GM12878 (cell line): ENCODE data around the gene MSH5. TPM values are rescaled to one million over a fixed set of nuclear protein-coding genes. Genes with fewer than 3 reads are reported as not detected.

Experiments
- ATAC-seq: fragments of 200-7000 bp; cut with Tn5 transposase; 3 replicates; pipeline ENCODE4 v1.9.1; 2020; ENCODE audit warnings: mild to moderate bottlenecking, moderate library complexity
- BruUV-seq: library from RNA; stranded (reverse); fragments of 400-500 nt; replicated peaks from 2 replicates; lab custom pipeline; 2021; lab: Mats Ljungman, UMichigan
- CTCF ChIA-PET: fragments of 300-600 bp; sonication (Branson Sonifier 250); formaldehyde crosslinking; extraction: SDS; loops from one replicate; lab custom pipeline; 2021; ENCODE audit warnings: inconsistent platforms; lab: Yijun Ruan, JAX
- POLR2A ChIA-PET: fragments of 350-600 bp; formaldehyde crosslinking; extraction: SDS; loops from one replicate; lab custom pipeline; 2021; ENCODE audit warnings: inconsistent platforms; lab: Charles Lee
- RAD21 ChIA-PET: fragments of 300-600 bp; sonication (Branson Sonifier 250); formaldehyde crosslinking; loops from one replicate; lab custom pipeline; 2023; ENCODE audit warnings: antibody characterized with exemption; ENCODE audit not compliant: unreplicated experiment; lab: Charles Lee
- SMC1A ChIA-PET: fragments of 300-600 bp; sonication (Branson Sonifier 250); formaldehyde crosslinking; loops from one replicate; lab custom pipeline; 2023; ENCODE audit not compliant: unreplicated experiment, uncharacterized antibody; lab: Charles Lee
- DNase-seq: peaks from one replicate; pipeline ENCODE4 v3.0.0-alpha.2; 2011; ENCODE audit warnings: low read depth, low spot score
- FAIRE-seq: peaks from 3 replicates; lab custom pipeline; 2011; peaks lifted over from hg19 to GRCh38; lab: Jason Lieb, UNC
- H2AFZ ChIP-seq: 2 replicates; pipeline ENCODE4 v1.6.0; 2011; ENCODE audit warnings: low read depth, low read length, control low read depth; ENCODE audit not compliant: control insufficient read depth
- H3K27ac ChIP-seq: 2 replicates; pipeline ENCODE4 v1.5.1; 2011; ENCODE audit warnings: control low read depth; ENCODE audit not compliant: control insufficient read depth, insufficient read depth
- H3K27me3 ChIP-seq, 2 experiments: replicated peaks in 1 of 2; 2 replicates each; pipeline versions ENCODE4 v1.6.0 to v1.6.1; 2011; ENCODE audit warnings: low read length in 1 of 2; ENCODE audit not compliant: control insufficient read depth in 2 of 2, insufficient read depth in 2 of 2
- H3K36me3 ChIP-seq, 2 experiments: 2 replicates each; pipeline ENCODE4 v1.5.1; 2011; ENCODE audit warnings: low read length in 1 of 2; ENCODE audit not compliant: control insufficient read depth in 2 of 2, insufficient read depth in 2 of 2
- H3K4me1 ChIP-seq: 2 replicates; pipeline ENCODE4 v1.6.1; 2011; ENCODE audit warnings: mild to moderate bottlenecking, low read length, moderate library complexity, mixed read lengths; ENCODE audit not compliant: control insufficient read depth, insufficient read depth
- H3K4me2 ChIP-seq: 2 replicates; pipeline ENCODE4 v1.6.0; 2011; ENCODE audit warnings: control low read depth; ENCODE audit not compliant: control insufficient read depth, insufficient read depth
- H3K4me3 ChIP-seq: fragments of 200-600 bp; sonication (generic); 2 replicates; pipeline ENCODE4 v1.5.1; 2016
- H3K79me2 ChIP-seq: 2 replicates; pipeline ENCODE4 v1.6.0; 2011; ENCODE audit warnings: low read length; ENCODE audit not compliant: control insufficient read depth, insufficient read depth
- H3K9ac ChIP-seq: 2 replicates; pipeline ENCODE4 v1.8.0; 2011; ENCODE audit warnings: low read length, control low read depth, mixed read lengths; ENCODE audit not compliant: control insufficient read depth, insufficient read depth
- H3K9me3 ChIP-seq: replicated peaks from 3 replicates; pipeline ENCODE4 v1.5.1; 2011; ENCODE audit warnings: mild to moderate bottlenecking, low read length; ENCODE audit not compliant: control insufficient read depth, insufficient read depth
- H4K20me1 ChIP-seq: 2 replicates; pipeline ENCODE4 v1.6.0; 2011; ENCODE audit not compliant: control insufficient read depth, insufficient read depth
- BACH1 ChIP-seq: fragments of 450-650 bp; IDR thresholded peaks from 2 replicates; pipeline ENCODE4 v1.6.1; 2017; ENCODE audit warnings: mild to moderate bottlenecking, borderline replicate concordance
- BMI1 ChIP-seq: fragments of 450-650 bp; IDR thresholded peaks from 2 replicates; pipeline ENCODE4 v1.6.1; 2016; ENCODE audit warnings: mild to moderate bottlenecking, moderate library complexity, borderline replicate concordance
- E2F4 ChIP-seq: IDR thresholded peaks from 2 replicates; pipeline ENCODE4 v1.6.1; 2012; ENCODE audit warnings: low read depth, low read length, improper control_type of control experiment
- MYC ChIP-seq: IDR thresholded peaks from 2 replicates; pipeline ENCODE4 v1.6.1; 2011; ENCODE audit warnings: mild to moderate bottlenecking, low read length, moderate library complexity, inconsistent platforms; ENCODE audit not compliant: insufficient read depth, insufficient replicate concordance, insufficient read length, severe bottlenecking
- NFYB ChIP-seq: IDR thresholded peaks from 2 replicates; pipeline ENCODE4 v1.6.1; 2011; ENCODE audit warnings: low read depth, mild to moderate bottlenecking, low read length, improper control_type of control experiment, moderate library complexity; ENCODE audit not compliant: insufficient read depth
- RB1 ChIP-seq: fragments of 450-650 bp; formaldehyde crosslinking; IDR thresholded peaks from 2 replicates; pipeline ENCODE4 v1.6.1; 2017; ENCODE audit warnings: mild to moderate bottlenecking, borderline replicate concordance
- SIN3A ChIP-seq: IDR thresholded peaks from 2 replicates; pipeline ENCODE4 v1.6.1; 2012; ENCODE audit warnings: low read depth, low read length, improper control_type of control experiment
- ZBTB11 ChIP-seq: fragments of 450-650 bp; formaldehyde crosslinking; IDR thresholded peaks from 2 replicates; pipeline ENCODE4 v1.5.0; 2022; ENCODE audit warnings: mild to moderate bottlenecking, missing genetic modification characterization
- ZNF622 ChIP-seq: fragments of 450-650 bp; IDR thresholded peaks from 2 replicates; pipeline ENCODE4 v1.6.1; 2017; ENCODE audit warnings: mild to moderate bottlenecking, inconsistent platforms
- ZNF687 ChIP-seq: fragments of 450-650 bp; IDR thresholded peaks from 2 replicates; pipeline ENCODE4 v1.6.1; 2017; ENCODE audit warnings: mild to moderate bottlenecking, moderate library complexity
- whole genome bisulfite sequencing: methylation state at CpG from one replicate; pipeline ENCODE4 v1.1.6; 2016; ENCODE audit warnings: low lambda C conversion rate; ENCODE audit not compliant: insufficient replicate concordance, insufficient coverage; ENCODE audit errors: missing lambda C conversion rate; 5-methylcytosine and 5-hydroxymethylcytosine counted together
- in situ Hi-C: fragments of 300-500 bp; cut with MboI; formaldehyde crosslinking; loops from 9 replicates; pipeline ENCODE4 v1.14.3; 2018; ENCODE audit warnings: mixed read lengths
- intact Hi-C: fragments of 100-400 bp; cut with micrococcal nuclease; formaldehyde crosslinking; loops from one replicate; pipeline ENCODE4 v1.14.2; 2022; ENCODE audit not compliant: unreplicated experiment
- polyA plus RNA-seq, 11 experiments: library from polyadenylated mRNA; depleted of rRNA in 4 of 11; unstranded in 6 of 11; stranded (reverse) in 5 of 11; fragments of >200 nt; fragmentation: Nextera tagmentation in 4 of 11; fragmentation: Illumina TruSeq in 1 of 11; extraction: Ambion mirVana in 4 of 11; extraction: Trizol in 1 of 11; gene quantifications; 1 replicate in 1 of 11; 2 replicates in 10 of 11; pipeline versions ENCODE4 v1.2.1 to v1.2.3, GENCODE V29; 2011 to 2016; ENCODE audit warnings: inconsistent platforms in 2 of 11, missing spikeins in 2 of 11, low read depth in 1 of 11
- total RNA-seq, 4 experiments: library from RNA; depleted of rRNA in 3 of 4; stranded (reverse); fragments of >200 nt in 3 of 4; fragmentation: Illumina TruSeq in 1 of 4; extraction: Trizol in 1 of 4; gene quantifications; 2 replicates each; pipeline versions ENCODE4 v1.2.1 to v1.2.3, GENCODE V29; 2013 to 2021
- TF ChIP-seq, protein P1 (sequence below): fragments of 450-650 bp; formaldehyde crosslinking; IDR thresholded peaks from 2 replicates; pipeline ENCODE4 v1.4.0; 2020; ENCODE audit warnings: mild to moderate bottlenecking, moderate library complexity

Gene MSH5
- total and polyA plus RNA-seq, 10 of the 15 experiments (the other 5 are each of a cell fraction or from before 2014, with no cell fraction given) = 9.1 to 52.7 (median 30.0) TPM

DNA sequence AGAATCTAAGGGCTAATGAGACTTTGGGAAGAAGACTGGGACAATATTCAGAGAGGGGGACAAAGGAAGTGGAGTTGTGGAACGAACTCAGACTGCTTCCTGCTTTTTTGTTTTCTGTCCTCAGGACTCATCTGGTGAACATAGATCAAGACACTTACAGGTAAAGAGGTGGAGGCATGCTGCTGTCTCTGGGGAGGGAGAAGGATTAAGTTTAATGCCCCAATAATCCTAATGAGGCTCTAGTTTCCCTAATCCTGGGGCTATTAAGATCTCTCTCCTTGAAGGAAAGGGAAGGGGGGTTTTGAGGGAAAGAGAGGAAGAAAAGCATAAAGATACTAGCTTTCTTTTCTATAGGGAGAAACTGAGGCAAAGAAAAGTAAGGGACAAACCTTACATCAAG lies 4.6 kb downstream of the MSH5 start:
- POLR2A ChIA-PET = interaction anchor here (0.6 kb wide), 1 partner anchor 138 kb away, joined by 5 read pairs; no protein-coding TSS in a partner anchor
- SMC1A ChIA-PET = interaction anchor here (1.1 kb wide), 1 partner anchor 14 kb away, joined by 3 read pairs; no protein-coding TSS in a partner anchor
- 78% methylated on average over 1 of the region's 1 CpG for WGBS
- Histone ChIP-seq H3K4me2 (no peak overlapping the region), H3K27me3 (no peaks in the 10 kb centered on the region), H3K36me3 (peaks cover 1 to 7% of the 10 kb centered on the region in 2 experiments; a peak in 2 of 4 replicates), H4K20me1 (no peaks in the 10 kb centered on the region), H3K79me2 (peaks cover 11% of the 10 kb centered on the region), H3K9ac (no peak overlapping the region), H3K4me1 (peaks cover 3% of the 10 kb centered on the region; the same call in 1 of the 2 replicates), H3K27ac (no peak overlapping the region), H3K4me3 (no peak overlapping the region), H2AFZ (no peak overlapping the region), H3K9me3 (no peaks in the 10 kb centered on the region)
- DNase-seq = no peak
- FAIRE-seq = no peak
- intact Hi-C loops (no loop called here), in situ Hi-C loops (no loop called here)
- CTCF ChIA-PET = no interaction called here
- RAD21 ChIA-PET = no interaction called here
- BruUV-seq = no TSS peak
- no peak for ATAC-seq
- no peak for TF ChIP-seq ZNF687
- no peak for TF ChIP-seq BACH1
- TF ChIP-seq RB1 = no peak
- no peak for TF ChIP-seq BMI1
- TF ChIP-seq SIN3A = no peak
- TF ChIP-seq E2F4 = no peak
- no peak for TF ChIP-seq NFYB
- TF ChIP-seq MYC = no peak
- TF ChIP-seq, protein P1, sequence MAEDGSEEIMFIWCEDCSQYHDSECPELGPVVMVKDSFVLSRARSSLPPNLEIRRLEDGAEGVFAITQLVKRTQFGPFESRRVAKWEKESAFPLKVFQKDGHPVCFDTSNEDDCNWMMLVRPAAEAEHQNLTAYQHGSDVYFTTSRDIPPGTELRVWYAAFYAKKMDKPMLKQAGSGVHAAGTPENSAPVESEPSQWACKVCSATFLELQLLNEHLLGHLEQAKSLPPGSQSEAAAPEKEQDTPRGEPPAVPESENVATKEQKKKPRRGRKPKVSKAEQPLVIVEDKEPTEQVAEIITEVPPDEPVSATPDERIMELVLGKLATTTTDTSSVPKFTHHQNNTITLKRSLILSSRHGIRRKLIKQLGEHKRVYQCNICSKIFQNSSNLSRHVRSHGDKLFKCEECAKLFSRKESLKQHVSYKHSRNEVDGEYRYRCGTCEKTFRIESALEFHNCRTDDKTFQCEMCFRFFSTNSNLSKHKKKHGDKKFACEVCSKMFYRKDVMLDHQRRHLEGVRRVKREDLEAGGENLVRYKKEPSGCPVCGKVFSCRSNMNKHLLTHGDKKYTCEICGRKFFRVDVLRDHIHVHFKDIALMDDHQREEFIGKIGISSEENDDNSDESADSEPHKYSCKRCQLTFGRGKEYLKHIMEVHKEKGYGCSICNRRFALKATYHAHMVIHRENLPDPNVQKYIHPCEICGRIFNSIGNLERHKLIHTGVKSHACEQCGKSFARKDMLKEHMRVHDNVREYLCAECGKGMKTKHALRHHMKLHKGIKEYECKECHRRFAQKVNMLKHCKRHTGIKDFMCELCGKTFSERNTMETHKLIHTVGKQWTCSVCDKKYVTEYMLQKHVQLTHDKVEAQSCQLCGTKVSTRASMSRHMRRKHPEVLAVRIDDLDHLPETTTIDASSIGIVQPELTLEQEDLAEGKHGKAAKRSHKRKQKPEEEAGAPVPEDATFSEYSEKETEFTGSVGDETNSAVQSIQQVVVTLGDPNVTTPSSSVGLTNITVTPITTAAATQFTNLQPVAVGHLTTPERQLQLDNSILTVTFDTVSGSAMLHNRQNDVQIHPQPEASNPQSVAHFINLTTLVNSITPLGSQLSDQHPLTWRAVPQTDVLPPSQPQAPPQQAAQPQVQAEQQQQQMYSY (CRISPR knock-in tag) = no peak
- TF ChIP-seq ZNF622 = no peak
- TF ChIP-seq ZBTB11 (CRISPR knock-in tag) = no peak
